ENCODE measurements around the gene IDE.
"Not testable (repeated sequence)": the region's sequence is repeated elsewhere in the genome, so short reads cannot be mapped to it uniquely, and the experiment has no call there.

Gene IDE

DNA sequence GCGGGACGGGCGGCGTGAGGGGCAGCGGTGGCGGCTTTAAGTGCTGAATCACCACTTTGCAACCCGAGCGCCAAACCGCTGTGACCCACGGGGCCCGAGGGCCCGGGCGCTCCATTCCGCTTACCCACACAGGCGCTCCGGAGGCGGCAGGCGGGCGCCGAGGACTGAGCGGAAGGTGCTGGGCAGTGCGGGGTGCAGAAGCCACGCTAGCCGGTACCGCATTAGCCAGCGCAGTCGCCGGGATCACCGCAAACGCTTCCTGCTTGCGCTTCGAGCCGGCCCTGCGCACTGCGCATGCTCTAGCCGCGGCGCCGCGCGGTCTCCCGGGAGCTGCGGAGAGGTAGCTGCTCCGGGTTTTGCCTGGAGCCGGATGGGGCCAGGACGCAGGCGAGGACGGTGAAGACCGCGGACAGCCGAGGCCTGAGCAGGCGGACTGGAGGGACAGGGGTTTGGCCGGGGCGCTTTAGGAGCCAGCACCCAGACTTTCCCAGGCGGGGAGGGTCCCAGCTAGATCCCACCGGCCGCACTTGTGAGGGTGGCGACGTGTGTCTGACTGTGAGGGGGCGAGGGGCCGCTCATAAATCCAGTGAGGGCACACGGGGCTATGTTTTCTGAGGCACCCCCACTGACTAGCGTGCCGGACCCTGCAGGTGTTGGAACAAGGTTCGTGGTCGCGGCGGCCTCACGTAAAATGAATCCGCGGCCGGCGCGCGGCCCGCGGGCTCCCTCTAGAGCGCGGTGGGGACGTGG lies at the start of gene IDE:
TSS of gene IDE (minus strand) at position 296 of the 750 bp plus-strand sequence. CDS start at position 222, 74 bp downstream.
- DNase-seq: peak; percentile 14 to 87 (median 81)

DNA sequence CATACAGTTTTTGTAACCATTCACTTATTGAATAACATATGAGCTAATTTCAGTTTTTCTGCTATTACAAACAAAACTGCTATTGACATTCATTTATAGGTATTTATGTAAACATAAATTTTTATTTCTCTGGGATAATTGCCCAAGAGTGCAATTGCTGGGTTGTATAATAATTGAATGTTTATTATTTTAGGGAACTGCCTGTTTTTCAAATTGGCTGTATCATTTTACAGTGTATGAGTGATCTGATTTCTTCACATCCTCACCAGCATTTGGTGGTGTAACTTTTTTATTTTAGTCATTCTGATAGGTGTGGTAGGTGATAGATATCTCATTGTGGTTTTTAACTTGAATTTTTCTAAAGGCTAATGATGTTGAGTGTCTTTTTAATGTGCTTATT lies 45.5 kb upstream of the IDE start:
- no peak for DNase-seq

DNA sequence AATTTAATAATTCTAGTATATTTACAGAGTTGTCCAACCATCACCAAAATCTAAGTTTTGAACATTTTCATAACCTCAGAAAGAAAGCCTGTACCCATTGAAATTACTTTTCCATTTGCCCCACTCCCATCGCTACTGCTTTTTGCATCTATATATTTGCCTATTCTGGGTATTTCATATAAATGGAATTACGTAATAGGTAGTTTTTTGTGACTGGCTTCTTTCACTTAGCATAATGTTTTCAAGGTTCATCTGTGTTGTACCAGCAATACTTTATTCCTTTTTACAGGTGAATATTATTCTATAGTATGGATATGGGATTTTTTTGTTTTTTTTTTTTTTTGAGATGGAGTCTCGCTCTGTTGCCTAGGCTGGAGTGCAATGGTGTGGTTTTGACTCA lies 41.6 kb upstream of the IDE start:
- DNase-seq: no peak

DNA sequence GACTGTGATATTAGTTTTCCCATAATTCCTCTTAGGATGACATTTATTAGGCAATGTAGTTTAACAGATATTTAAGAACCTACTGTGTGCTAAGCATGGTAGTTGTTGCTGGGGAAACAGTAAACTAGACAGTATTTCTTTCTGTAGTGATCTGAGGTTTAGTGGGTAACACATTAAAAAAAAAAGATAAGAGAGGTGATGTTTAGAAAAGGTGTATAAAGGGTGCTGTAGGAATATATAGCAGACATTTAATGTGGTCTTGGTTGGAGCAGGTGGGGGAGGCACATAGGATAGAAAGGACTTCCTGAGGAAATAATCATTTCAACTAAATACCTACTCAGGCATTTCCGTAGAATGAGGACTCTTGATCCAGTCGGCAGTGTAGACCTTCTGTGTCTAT lies 30.9 kb upstream of the IDE start:
- DNase-seq: no peak

DNA sequence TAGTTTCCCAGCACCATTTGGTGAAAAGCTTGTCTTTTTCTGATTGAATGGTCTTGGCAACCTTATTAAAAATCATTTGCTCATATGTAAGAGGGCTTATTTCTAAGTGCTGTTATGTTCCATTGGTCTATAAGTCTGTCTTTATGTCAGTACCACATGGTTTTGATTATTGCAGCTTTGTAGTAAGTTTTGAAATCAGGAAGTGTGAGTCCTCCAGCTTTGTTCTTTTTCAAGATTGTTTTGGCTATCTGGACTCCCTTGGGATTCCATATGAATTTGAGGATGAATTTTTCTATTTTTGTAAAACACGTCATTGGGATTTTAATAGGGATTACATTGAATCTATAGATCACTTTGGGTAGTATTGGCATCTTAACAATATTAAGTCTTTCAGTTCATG lies 24.4 kb upstream of the IDE start:
- DNase-seq: no peak

DNA sequence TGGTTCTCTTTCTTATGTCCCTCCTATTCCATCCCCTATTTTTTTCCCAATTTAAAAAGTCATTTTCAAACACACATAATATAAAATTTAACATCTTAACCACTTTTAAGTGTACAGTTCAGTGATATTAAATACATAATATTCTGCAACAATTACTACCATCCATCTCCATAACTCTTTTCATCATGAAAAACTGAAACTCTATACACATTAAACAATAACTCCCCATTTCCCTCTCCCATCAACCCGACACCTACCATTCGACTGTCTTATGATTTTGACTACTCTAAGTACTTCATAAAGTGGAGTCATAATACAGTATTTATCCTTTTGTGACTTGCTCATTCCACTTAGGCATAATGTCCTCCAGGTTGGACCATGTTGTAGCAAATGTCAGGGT lies 21.6 kb upstream of the IDE start:
- no peak for DNase-seq

DNA sequence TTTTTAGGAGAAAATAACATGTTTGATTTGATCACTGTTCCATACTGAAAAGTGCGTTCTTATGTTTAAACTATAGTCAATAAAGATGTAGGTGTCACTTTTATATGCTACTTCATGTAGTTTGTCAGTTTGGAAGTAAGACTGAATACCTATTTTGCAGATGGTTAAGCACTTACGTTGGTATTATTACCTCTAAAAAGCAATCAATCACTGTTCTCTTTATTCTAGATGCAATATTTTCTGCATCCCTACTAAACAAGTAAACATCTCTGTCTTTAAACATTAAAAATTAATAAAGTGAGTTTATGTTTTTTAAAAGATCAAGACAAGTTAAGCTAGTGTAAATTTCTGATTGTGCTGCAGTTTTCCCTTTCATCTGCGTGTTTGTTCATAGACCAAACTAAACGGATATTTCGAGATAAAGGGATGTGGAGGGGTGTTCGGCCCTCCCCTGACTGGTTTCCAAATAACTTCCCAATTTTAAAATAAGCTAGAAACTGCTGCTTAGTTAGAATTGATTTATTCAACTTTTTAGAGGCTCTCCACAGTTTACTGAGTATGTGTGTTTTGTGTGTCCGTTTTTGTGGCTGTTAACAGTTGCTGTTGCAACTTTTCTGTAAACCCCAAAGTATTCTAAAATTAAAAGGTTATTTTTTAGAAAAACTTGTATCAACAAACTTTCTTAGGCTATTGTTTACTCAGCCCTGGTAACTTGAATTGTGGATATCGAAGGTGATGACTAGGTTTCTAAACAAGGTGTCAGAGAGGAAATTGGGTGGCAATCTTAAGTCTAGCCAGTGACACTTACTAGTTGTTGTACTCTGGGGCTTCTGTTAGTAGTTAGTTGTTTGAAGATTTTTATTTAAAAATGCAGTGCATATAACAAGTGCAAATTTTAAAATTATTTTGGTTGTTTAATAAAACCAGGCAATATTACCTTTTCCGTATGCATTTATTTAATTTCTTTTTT lies 20.0 kb upstream of the IDE start:
- no peak for DNase-seq

DNA sequence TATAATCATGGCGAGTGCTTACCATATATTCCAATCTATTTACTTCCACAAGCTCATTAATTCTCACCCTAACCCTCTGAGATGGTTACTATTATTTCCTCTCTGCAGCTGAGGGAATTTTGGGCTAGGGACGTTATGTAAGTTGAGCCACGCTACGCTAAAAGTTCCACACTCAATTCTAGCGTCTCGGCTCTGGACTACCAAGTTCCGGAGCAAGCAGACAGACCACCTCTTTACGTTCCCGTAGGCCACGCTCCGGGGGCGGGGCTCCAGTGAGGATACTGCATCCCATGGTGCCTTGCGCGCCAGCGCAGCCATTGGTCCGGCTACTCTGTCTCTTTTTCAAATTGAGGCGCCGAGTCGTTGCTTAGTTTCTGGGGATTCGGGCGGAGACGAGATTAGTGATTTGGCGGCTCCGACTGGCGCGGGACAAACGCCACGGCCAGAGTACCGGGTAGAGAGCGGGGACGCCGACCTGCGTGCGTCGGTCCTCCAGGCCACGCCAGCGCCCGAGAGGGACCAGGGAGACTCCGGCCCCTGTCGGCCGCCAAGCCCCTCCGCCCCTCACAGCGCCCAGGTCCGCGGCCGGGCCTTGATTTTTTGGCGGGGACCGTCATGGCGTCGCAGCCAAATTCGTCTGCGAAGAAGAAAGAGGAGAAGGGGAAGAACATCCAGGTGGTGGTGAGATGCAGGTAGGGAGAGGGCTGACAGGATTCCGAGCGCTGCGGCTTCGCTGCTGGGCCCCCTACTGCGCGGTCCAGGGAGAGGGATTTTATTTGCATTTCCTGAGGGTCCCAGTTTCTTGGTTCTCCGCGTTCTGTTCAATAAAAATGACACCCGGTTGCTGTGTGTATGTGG lies 19.1 kb upstream of the IDE start, which contains the start of gene KIF11:
TSS of gene KIF11 (plus strand) at position 370 of the 858 bp plus-strand sequence. CDS start at position 616, 246 bp downstream.
- DNase-seq: peak; percentile 56 to 94 (median 90)

DNA sequence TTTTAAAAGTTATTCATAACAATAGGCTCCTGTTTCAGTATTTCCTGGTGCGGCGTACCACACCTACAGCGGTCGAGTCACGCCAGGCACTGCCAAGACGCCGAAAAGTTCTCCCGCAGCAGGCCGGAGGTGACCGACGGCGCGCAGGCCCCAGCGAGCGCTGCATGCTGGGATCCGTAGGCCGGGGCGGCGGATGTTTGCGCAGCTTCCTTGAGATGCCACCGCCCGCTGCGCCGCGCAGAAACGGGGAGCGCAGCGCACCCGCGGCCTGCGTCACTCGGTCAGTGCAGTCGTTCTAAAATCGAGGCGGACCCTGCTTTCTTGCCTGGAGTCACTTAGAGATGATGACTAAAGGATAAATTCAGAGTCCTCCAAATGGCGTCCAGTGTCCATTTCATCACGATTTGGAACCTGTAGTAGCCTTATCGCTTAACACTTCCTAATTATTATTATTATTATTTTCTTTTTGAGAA lies 17.7 kb upstream of the IDE start:
- DNase-seq: peak; percentile 8 to 88 (median 80)

DNA sequence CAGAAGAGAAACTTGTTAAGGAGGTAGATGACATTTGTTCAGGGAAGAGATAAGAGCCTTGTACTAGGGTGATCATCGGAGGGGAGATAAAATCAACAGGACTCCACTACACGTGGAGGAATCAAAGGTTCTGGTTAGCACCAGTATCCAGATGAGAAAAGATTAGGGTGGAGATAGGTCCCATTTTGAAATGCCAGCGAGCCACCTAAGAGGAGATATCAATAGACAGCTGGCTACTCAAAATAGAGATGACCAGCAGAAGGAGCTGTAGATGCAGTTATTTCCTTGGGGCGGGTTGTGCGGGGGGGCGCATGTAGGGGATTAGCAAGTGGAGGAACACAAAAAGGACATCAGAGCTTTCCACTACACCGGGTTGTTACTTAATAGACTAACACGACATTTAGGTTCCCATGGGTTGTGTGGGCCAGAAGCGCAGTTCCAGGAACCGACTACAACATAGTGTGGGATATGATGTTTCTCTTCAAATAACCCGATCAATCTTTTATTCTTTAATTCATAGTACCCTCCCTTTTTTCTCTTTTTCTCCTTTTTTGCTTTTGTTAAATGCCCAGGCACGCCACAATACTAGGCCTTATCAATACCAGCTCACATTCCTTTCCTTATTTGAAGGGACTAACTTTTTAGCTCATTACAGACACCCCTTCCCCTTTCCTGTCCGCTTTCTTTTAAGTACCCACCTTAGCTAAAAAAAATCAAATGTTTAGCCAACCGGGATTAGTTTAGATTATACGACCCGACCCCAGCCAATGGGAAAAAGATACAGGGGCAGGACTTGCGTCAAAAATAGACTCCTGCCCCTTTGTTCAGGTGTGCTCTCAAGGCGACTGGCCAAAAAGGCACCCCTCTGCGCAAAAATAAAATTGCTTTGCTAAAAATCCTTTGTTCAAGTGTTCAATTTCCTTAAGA lies 17.0 kb upstream of the IDE start:
- peak in 11 of 14 donors; percentile 1 to 31 (median 15) for DNase-seq

DNA sequence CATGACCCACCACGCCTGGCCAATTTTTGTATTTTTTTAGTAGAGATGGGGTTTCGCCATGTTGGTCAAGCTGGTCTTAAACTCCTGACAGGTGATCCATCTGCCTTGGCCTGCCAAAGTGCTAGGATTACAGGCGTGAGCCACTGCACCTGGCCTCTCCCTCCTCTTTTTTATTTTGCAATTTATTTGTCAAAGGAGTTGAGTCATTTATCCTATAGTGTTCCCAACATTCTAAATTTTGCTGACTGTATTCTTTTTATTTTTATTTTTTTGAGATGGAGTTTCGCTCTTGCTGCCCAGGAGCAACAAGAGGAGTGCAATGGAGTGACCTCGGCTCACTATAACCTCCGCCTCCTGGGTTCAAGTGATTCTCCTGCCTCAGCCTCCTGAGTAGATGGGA lies 8.5 kb upstream of the IDE start:
- not testable (repeated sequence) for DNase-seq

DNA sequence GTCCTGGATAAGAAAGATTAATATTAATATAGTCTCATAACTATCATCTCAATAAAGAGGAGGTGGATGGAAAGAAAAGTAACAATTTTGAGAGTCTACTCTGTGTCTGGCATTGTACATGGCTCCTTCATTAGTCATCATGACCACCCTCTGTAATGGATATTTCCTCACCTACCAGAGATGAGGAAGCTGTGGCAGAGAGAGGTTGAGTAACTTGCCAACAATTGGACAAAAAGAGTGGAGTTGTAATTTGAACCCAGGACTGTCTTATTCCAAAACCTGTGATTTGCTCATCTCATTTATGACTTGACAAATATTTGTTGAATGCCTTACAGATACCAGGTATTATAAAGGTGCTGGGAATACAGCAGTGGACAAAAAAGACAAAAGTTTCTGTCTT lies 2.1 kb upstream of the IDE start:
- no peak for DNase-seq

DNA sequence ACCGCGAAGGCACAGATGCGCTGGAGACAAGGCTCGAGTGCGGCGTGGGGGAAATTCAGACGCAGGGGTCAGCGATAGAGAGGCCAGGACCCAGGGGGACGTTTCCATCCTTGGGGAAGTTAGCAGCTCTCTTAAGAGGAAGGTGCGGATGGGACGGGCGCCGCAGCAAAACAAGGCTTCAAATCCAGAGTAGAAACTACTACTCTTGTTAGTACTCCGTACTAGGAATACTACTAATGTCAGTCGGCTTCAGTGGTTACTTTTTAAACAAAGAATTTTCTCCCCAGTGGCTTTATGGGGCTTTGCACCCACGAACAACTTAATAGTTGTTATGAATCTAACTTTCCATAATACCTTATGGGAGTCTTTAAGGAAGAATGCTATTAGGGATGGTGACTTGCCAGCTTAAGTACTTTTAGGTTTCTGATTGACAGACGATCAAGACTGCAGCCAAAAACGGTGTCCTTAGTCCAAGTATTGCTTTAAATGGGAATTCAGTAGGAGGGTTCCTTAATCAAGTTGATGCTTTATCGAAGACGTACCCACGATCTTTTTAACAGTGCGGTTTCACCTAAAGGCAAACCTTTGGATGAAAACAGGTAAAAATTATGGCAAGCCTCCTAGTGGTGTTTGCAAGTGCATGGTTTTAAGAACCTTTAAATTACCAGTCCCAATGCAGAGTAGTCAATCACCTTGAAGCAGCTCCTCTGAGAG lies 812 bp upstream of the IDE start:
- peak in 1 of 14 donors; percentile 66 for DNase-seq

DNA sequence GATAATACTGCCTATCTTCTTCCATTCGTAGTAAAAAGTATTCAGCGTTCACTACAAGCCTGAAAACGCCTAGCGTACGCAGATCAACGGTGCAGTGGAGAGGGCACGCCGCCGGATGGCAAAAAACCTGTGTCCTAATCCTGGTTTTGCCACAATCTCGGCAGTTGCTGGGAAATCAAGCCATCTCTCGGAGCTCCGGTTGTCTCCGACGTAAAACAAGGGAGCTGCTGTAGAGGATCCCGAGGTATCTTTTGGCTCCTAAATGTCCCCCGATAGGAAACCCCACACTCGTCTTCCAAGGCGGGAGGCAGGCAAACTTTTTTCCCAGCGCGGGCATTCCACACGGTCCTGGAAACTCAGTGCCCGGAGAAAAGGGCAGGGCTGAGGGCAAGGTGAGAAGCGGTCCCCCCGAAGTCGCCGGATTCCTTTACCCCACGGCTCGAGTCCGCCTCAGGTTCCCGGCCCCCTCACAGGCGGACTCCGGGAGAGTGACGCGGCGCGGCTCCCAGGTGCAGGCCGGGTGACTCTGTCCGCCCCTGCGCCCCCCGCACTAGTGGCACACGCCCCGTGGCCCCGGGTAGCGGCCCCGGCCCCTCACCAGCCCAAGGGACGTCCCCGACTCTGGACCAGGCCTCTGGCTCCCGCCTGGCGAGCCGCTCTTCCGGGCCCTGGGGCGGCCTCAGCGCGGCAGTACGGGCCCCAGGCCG lies 649 bp downstream of the IDE start:
- peak in 6 of 14 donors; percentile 27 to 59 (median 42) for DNase-seq

DNA sequence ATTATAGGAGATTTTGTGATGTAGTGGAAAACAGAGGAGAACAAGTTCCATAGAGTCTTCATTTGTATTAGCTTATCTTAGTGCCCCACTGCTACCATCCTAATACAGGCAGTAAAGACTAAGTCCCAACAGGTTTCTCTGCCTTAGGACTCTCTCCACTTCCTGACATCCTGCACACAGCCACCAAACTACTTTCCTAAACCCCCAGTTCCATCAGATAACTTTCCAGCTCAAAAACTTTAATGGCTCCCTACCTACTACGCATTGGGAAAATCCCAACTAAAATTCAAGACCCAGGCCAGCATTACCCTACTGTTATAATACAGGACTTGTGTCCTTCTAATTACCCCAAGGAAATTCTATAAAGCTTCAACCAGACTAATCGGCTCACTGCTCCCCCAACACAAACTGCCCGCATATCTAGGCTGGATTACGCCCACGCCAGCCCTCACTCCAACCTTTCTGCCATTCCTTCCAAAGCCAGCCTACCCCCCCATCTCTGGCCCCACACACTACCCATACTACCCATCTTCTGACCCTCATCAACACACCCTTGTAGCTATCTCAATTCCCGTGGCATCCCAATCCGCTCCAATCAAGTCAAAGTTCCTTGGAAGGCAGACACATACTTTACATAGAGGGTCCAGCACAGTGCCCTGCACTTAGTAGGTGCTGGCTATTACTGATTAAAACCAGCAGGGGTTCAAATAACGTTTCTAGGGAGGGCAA lies 1.4 kb downstream of the IDE start:
- peak in 3 of 14 donors; percentile 7 to 12 (median 8) for DNase-seq

DNA sequence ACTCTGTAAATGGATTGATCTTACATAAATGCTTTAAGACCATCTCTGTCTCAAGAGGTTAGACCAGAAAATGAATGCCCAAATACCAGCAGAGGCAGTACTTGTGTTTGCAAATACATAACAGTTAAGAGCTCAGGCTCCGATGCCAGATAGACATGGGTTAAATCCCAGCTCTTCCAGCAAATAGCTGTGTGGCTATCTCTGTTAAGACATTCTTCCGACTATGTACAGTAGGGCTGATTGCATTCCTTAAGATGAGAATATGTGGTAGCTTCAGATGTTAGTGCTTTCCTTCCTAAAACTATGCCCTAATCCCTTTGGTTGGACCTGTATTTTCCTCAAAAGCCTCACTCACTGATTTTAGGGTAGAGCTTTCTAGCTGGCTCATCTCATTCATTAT lies 2.2 kb downstream of the IDE start:
- no peak for DNase-seq

DNA sequence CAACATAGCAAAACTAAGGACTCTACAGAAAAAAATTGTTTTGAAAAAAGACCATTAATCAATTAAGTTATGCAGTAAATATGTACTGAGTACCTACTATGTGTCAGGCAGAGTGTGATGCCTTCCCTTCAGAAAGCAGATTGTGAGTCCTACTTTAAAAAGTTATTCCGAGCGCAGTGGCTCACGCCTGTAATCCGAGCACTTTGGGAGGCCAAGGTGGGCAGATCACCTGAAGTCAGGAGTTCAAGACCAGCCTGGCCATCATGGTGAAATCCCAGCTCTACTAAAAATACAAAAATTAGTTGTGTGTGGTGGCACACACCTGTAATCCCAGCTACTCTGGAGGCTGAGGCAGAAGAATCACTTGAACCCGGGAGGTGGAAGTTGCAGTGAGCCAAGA lies 4.2 kb downstream of the IDE start:
- DNase-seq: not testable (repeated sequence)

DNA sequence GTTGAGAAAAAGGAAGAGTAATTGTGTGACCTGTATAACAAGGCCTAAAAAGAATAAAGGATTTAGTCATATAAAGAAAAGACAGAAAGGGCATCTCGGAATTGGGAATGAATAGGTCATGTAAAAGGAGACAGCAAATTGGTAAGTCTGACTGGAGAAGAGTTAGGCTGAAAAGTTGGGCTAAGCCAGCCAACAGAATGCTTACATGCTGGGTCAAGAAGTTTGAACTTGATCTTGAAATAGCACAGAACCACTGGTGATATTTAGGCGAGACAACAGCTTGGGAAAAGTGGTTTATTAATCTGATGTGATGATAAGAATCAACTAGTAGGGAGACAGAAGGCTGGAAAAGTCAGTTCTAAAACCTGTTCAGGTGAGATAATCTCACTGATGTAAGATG lies 4.8 kb downstream of the IDE start:
- no peak for DNase-seq
